ENCODE measurements around the gene CA4.
A peak's percentile ranks its signal among the peaks of the same experiment; 100 is the strongest.

Gene CA4

GRCh38 chr17:60134396-60135150 is 15.2 kb upstream of the CA4 start:
- ChIA-PET CTCF (no interaction called here), POLR2A (no interaction called here)
- DNase-seq (ENCODE audit: extremely low spot score) = no peak
- TF ChIP-seq FOXK2 (IDR thresholded peaks at IDR 0.05) (no peak), NFRKB (IDR thresholded peaks at IDR 0.05) (no peak), PKNOX1 (IDR thresholded peaks at IDR 0.05) (no peak), BHLHE40 (IDR thresholded peaks at IDR 0.05; ENCODE audit: borderline replicate concordance) (no peak), ELF4 (IDR thresholded peaks at IDR 0.05) (no peak), L3MBTL2 (conservative IDR thresholded peaks at IDR 0.05) (no peak), SUZ12 (IDR thresholded peaks at IDR 0.05) (no peak), SP1 (IDR thresholded peaks at IDR 0.05) (no peak), CTBP1 (IDR thresholded peaks at IDR 0.05; ENCODE audit: borderline replicate concordance) (no peak), LEF1 (IDR thresholded peaks at IDR 0.05; ENCODE audit: borderline replicate concordance) (no peak), FOXA1 (IDR thresholded peaks at IDR 0.05) (no peak), HDGF (IDR thresholded peaks at IDR 0.05; ENCODE audit: borderline replicate concordance) (no peak), FOXM1 (IDR thresholded peaks at IDR 0.05; ENCODE audit: borderline replicate concordance) (no peak), ZNF384 (IDR thresholded peaks at IDR 0.05) (no peak), ARNT (IDR thresholded peaks at IDR 0.05) (no peak), TARDBP (IDR thresholded peaks at IDR 0.05) (no peak)

GRCh38 chr17:60135151-60135950 is 14.4 kb upstream of the CA4 start:
- ChIA-PET CTCF (no interaction called here), POLR2A (no interaction called here)
- TF ChIP-seq FOXA1 (IDR thresholded peaks at IDR 0.05) (no peak), SP1 (IDR thresholded peaks at IDR 0.05) (no peak), CTBP1 (IDR thresholded peaks at IDR 0.05; ENCODE audit: borderline replicate concordance) (no peak), ARNT (IDR thresholded peaks at IDR 0.05) (no peak), L3MBTL2 (conservative IDR thresholded peaks at IDR 0.05) (peak; percentile 84)
- peak; percentile 70 for DNase-seq (ENCODE audit: extremely low spot score)

- DNase-seq (ENCODE audit: extremely low spot score) = no peak
- POLR2A ChIA-PET = interaction anchor here (0.6 kb wide), 1 partner anchor 171 kb away, joined by 3 read pairs; the partner anchor contains the start of gene RNFT1
- TF ChIP-seq FOXK2 (IDR thresholded peaks at IDR 0.05) = no peak
- TF ChIP-seq ZNF384 (IDR thresholded peaks at IDR 0.05) = no peak
- CTCF ChIA-PET = interaction anchor here (0.6 kb wide), 1 partner anchor 314 kb away, joined by 3 read pairs; no protein-coding TSS in a partner anchor
These were observed 13.7 kb upstream of the CA4 start for GRCh38 chr17:60135951-60136666.

GRCh38 chr17:60137731-60138130 is 12.0 kb upstream of the CA4 start:
- CTCF ChIA-PET = no interaction called here
- POLR2A ChIA-PET = no interaction called here
- DNase-seq (ENCODE audit: extremely low spot score) = no peak
- no peak for TF ChIP-seq SUZ12 (IDR thresholded peaks at IDR 0.05)
- TF ChIP-seq L3MBTL2 (conservative IDR thresholded peaks at IDR 0.05) = no peak
- TF ChIP-seq ZNF384 (IDR thresholded peaks at IDR 0.05) = no peak
- TF ChIP-seq FOXK2 (IDR thresholded peaks at IDR 0.05) = no peak
- no peak for TF ChIP-seq FOXA1 (IDR thresholded peaks at IDR 0.05)
- no peak for TF ChIP-seq LEF1 (IDR thresholded peaks at IDR 0.05; ENCODE audit: borderline replicate concordance)
- TF ChIP-seq HDGF (IDR thresholded peaks at IDR 0.05; ENCODE audit: borderline replicate concordance) = no peak
- TF ChIP-seq TARDBP (IDR thresholded peaks at IDR 0.05) = no peak
- TF ChIP-seq SP1 (IDR thresholded peaks at IDR 0.05) = no peak

GRCh38 chr17:60138769-60139437 is 10.9 kb upstream of the CA4 start:
- DNase-seq (ENCODE audit: extremely low spot score) = no peak
- TF ChIP-seq FOXA1 (IDR thresholded peaks at IDR 0.05) (no peak), CTBP1 (IDR thresholded peaks at IDR 0.05; ENCODE audit: borderline replicate concordance) (no peak), BHLHE40 (IDR thresholded peaks at IDR 0.05; ENCODE audit: borderline replicate concordance) (no peak), TARDBP (IDR thresholded peaks at IDR 0.05) (no peak), ELF4 (IDR thresholded peaks at IDR 0.05) (no peak), FOXM1 (IDR thresholded peaks at IDR 0.05; ENCODE audit: borderline replicate concordance) (no peak), LEF1 (IDR thresholded peaks at IDR 0.05; ENCODE audit: borderline replicate concordance) (no peak)
- CTCF ChIA-PET = interaction anchor here (0.5 kb wide), 1 partner anchor 819 kb away, joined by 5 read pairs; no protein-coding TSS in a partner anchor
- POLR2A ChIA-PET = no interaction called here

GRCh38 chr17:60139438-60140285 is 10.1 kb upstream of the CA4 start:
- DNase-seq (ENCODE audit: extremely low spot score) = no peak
- ChIA-PET CTCF (interaction anchor here (0.6 kb wide), 1 partner anchor 451 kb away, joined by 6 read pairs; no protein-coding TSS in a partner anchor), POLR2A (no interaction called here)
- no peak for TF ChIP-seq ZNF384 (IDR thresholded peaks at IDR 0.05)
- no peak for TF ChIP-seq L3MBTL2 (conservative IDR thresholded peaks at IDR 0.05)
- TF ChIP-seq TARDBP (IDR thresholded peaks at IDR 0.05) = no peak
- TF ChIP-seq BHLHE40 (IDR thresholded peaks at IDR 0.05; ENCODE audit: borderline replicate concordance) = no peak
- no peak for TF ChIP-seq FOXK2 (IDR thresholded peaks at IDR 0.05)
- no peak for TF ChIP-seq FOXM1 (IDR thresholded peaks at IDR 0.05; ENCODE audit: borderline replicate concordance)
- TF ChIP-seq SUZ12 (IDR thresholded peaks at IDR 0.05) = no peak
- no peak for TF ChIP-seq SP1 (IDR thresholded peaks at IDR 0.05)
- no peak for TF ChIP-seq ELF4 (IDR thresholded peaks at IDR 0.05)
- TF ChIP-seq LEF1 (IDR thresholded peaks at IDR 0.05; ENCODE audit: borderline replicate concordance) = no peak
- TF ChIP-seq CTBP1 (IDR thresholded peaks at IDR 0.05; ENCODE audit: borderline replicate concordance) = no peak
- no peak for TF ChIP-seq ARNT (IDR thresholded peaks at IDR 0.05)
